AG20443 (cell line): Measurements from ENCODE around the gene ACVR1.
"Not testable (repeated sequence)": the region's sequence is repeated elsewhere in the genome, so short reads cannot be mapped to it uniquely, and the experiment has no call there.

Experiments
- DNase-seq: peaks from one replicate; pipeline ENCODE4 v3.0.0; 2012; ENCODE audit warnings: low spot score, mixed read lengths

ACVR1 gene

DNA sequence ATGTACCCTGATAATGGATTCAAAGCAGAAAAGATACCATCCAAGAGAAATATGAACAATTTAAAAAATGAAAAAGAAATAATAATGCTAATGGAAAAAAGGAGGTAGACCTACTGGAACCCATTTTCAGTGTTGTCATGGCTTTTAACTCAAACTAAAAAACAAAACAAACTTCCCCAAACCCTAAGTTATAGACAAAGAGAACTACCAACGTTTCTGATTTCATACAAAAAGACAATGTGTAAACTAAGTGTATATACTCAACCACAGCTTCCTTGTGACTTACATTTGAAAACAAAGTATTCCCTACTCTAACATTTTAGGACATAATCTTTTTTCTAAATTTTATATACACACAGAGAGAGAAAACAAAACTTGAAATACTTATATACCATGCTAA is 45.9 kb downstream of the ACVR1 start:
- no peak for DNase-seq

DNA sequence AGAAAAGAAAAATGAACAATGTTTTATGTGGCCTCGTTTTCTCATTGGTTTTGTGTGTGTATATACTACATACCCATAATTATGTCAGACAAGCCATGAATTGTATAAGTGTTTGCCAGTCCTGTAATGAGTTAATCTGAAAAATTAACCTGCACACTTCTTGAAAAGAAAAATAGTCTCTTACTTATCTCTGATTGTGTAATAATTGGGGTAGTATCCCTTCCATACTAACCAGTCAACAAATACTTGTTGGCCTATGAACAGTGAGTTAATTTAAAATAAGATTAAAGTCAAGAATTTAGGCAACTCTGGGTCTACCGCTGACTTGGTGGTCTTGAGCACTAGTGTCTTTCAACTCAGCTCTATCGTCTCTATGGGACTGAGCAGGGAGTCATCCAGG is 48.8 kb downstream of the ACVR1 start:
- DNase-seq = no peak

DNA sequence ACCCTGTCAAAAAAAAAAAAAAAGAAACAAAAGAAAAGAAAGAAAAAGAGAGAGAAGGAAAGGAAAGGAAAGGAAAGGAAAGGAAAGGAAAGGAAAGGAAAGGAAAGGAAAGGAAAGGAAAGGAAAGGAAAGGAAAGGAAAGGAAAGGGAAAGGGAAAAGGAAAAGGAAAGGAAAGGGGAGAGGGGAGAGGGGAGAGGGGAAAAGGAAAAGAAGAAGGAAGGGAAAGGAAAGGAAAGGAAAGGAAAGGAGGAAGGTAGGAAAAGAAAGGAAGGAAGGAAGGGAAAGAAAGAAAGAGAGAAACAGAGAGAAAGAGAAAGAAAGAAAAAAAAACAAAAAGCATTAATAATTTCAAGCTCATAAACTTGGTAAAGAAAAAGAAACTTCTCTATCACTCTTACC is 49.5 kb downstream of the ACVR1 start:
- DNase-seq = not testable (repeated sequence)

DNA sequence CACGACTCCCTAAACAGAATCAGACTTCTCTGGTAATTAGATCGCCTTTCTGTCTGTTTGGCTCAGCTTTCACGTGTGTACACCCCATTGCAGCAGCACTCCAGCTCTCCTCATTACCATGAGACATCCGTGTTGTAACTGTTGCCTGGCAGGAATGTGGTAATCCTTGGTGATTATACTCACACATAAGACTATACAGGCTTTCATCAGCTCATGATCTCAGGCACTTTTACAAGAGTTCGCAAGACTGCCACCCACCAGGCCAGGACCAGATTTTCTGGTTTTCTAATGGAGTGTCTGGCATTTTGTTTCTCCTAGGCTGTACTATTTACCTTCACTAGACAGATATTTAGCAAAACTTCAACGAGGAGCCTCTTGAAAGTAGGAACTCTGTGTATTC is 50.2 kb downstream of the ACVR1 start:
- DNase-seq = peak; percentile 68

DNA sequence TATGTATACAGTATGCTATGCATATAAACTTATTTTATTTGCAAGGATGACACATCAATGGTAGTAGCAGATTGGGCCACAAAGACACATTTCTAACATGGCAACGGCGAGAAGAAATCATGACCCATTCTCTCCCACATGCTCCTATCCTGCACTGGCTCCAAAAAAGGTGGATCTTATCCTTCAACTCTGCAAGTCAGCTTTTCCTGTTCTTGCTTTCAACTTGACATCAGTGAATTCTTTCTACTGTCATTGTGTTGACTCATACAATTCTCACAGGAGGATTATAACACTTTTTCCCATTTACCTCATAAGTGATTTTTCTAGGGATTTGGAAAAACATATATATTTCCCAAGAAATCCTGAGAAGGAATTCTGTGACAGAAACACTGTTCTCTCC is 53.1 kb downstream of the ACVR1 start:
- peak; percentile 13 for DNase-seq

DNA sequence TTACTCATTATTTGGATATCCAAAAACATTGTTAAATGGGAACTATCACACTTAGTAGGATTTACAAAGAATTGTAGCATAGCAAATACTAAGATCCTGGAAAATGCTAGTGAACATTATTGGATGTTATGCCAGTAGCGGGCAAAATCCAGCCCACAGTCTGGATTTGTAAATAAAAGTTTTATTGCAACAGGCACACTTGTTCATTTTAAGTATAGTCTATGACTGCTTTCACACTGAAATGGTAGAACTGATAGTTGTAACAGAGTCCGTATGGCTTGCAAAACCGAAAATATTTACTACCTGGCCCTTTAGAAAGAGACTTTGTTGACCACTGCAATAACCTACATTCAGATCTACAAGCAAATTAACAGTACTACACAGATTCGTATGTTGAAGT is 53.6 kb downstream of the ACVR1 start:
- DNase-seq = no peak

DNA sequence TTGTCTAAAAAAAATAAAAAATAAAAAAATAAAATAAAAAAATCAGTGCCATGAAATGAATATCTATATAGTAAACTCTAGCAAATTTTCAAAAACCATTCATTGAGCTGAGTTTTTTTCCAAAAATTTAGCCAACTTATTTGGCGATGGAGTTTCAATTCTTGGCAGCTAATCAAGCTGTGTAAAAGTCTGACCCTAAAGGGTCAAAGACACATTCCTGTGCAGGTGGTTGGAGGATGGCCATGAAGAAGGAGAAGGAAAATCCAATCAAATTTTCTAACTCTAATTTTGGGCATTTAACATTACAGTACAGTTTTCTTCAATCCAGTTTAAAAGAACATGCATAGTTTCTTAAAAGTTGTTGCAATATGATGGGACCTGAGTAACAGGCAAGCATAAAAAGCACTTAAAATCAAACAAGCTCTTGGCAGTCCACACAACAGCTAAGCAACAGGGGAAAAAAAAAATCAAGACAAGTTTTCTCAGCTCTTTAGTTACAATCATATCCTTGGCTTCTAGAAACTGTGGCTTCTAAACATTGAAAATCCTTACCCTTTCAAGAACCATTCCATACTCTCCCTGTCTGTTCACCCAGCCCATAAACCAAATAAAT is 54.5 kb downstream of the ACVR1 start:
- DNase-seq = no peak

DNA sequence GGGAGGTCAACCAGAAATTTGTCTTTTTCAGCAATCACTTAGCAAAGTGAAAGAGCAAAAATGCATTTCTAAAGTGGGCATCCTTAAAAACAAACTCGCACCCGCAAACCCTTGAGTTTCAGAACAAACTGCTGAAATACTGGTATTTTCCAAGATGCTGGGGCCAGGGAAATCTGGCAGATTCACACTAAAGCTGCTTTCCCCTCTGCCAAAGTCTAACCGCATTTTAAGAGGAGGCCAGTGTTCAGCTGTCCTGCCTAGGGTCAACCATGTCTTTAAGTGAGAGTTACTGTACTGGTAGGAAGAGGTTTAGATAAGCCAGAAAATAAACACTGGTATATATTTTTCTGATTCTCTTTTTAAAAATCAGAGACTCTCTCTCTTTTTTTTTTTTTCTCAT is 55.9 kb downstream of the ACVR1 start:
- DNase-seq = peak; percentile 46

DNA sequence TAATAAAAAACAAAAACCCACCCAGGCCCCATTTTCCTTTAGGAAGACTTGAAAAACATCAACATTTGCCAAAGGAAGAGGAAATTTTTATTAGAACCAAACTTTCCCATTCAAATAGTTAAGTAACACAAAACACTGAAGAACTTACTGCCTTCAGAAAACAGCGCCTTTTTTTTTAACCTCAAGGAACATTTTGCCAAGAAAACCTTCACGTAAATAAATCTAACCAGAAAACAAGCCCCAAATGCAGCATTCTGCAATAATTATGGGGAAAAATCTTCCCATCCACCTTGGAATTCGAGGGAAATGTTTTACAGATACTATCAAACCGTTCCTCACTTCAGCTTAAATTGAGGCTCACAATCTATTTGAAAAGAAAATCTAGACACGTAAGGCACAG is 56.4 kb downstream of the ACVR1 start:
- no peak for DNase-seq

DNA sequence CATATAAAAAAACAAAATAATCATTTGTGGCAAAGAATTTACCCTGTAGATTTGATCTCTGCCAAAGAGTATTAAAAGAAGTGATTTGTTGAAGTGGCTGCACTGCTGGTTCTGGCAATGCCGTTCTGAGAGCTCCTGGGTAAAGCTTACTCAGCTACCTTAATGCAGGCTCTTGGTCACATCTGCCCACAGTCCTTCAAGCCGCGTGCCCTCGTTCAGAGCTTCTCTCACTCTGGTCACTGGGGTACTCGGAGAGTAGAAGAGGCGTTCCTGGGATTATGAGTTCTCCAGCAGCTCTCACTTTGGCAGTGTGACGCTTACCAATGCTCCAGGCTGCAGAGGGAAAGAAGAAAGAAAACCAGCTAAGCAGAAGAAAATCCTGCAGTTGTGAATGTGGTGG is 57.9 kb downstream of the ACVR1 start:
- DNase-seq = no peak

DNA sequence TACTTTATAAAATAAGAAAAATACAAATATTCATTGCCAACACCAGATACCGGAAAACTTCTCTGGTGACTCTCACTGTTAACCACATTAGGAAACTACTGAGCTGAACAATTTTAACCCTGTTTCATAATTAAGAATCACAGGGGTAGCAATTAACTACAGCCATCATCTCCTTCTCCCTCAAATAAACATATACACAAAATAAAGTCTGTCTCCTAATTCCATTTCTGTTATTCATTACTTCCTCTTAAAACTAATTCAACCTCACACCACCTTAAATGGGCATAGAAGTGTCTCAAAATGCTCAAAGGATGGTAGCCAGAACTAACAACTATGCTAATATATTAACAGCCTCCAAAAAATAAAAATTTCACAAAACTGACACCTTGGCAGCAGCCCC is 60.7 kb downstream of the ACVR1 start:
- DNase-seq = no peak

DNA sequence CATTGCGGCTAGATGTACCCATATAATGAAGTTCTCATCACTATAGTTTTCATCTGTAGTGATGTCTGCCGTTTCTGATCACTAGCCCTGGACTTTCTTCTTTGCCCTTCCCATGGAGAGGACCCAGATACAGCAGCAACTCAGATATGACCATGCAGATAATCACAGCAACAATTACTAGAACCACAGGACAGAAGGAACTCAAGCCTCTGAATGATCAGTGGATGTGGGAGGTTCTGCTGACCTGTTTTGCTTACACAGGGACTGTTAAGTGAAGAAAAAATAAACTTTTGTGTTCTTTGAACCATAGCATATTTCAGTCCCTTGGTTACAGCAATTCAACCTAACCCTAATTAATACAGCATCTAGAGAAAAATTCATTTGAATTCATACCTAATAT is 62.7 kb downstream of the ACVR1 start:
- DNase-seq = no peak

DNA sequence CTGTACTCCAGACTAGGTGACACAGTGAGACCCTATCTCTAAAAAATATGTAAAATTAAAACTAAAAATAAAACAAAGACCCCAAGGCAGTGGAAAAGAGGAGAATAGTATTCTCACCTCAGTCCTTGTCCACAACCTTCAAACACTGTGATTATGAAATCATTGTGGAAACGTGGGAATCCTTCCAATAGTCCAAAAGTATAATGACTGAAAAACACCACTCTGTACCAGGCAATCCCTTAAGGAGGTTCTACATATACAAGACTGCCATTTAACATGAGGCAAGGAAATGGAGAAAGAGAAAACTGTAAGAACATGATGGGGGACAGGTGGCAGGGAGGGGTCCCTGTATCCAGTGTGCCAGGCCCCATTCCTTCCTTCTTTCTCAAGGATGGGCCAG is 66.1 kb downstream of the ACVR1 start:
- no peak for DNase-seq

DNA sequence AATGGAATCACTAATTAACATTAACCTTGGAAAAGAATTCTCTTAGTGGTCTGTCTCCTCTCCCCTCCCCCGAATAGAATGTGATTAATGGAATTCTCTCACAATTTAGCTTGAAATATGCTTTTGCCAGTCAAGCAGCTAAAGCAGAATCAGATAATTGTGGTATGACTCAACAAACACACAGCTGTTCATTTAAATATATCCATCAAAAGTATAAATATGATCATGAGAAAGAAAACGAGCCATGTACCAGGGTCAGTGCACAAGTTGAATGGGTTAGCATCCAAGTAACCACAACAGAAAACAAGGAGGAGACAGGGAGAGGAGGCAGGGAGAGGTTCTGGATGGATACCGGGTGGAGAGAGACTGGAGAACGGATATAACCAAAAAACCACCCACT is 66.9 kb downstream of the ACVR1 start:
- peak; percentile 20 for DNase-seq

DNA sequence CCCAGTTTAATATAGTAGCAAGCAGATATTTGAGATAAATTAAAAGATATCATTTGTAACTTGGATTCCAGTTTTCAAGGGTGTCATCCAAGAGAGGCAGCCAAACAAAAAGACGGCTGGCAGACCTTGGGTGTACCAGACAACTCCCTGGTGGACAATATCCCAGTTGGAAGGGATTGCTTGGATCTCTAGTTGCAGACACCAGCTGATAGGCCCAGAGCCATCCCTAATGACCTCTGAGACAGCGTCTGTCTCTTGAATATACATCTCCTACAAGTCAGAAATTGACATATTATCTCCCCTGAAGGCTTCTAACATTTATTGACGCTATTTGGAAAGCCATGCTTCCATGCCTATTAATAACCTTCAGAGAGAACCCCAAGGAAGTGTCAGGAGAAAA is 67.7 kb downstream of the ACVR1 start:
- DNase-seq = no peak

DNA sequence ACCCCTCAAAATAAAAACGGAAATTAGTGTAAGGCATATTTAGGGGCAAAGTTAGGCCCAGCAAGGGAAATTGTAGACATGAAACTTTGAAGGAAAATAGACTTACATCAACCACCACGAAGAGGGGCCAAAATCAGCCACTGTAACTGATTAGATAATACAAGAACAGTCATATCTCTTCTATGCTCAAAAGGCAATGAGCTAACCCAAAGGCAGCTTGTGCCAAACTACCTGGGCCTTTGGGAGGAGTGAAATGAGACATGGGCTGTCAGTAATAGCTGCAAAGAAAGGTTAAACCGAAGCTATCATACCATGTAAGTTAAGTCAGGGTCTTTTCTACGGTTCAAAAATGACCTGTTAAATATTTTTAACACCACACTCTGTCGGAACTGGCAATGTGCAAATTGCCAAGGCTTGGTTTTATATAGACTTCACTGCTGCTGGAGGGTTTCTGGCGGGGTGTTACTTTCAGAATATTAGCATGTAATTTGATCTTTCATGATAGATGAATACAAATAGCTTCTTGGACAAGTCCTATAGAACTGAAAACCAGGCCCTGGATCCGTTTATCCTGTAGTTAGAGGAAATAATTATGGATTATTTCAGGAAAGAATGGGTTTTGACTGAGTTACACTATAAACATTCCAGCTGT is 69.6 kb downstream of the ACVR1 start:
- DNase-seq = no peak

DNA sequence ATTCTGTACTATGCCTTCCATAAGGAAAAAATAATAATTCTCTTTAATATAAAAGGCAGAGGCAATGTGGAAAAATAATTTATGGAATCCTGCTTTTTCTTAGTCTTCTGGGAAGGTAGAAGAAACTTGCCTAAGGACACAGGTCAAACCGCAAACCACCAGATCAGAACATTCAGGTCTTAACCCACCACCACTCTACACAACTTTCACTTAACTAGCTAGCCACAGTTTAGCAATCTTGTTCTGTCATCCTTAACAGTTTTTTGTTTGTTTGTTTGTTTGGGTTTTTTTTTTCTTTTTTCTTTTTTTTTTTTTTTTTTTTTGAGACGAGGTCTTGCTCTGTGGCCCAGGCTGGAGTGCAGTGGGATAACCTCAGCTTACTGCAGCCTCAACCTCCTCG is 70.6 kb downstream of the ACVR1 start:
- DNase-seq = no peak

DNA sequence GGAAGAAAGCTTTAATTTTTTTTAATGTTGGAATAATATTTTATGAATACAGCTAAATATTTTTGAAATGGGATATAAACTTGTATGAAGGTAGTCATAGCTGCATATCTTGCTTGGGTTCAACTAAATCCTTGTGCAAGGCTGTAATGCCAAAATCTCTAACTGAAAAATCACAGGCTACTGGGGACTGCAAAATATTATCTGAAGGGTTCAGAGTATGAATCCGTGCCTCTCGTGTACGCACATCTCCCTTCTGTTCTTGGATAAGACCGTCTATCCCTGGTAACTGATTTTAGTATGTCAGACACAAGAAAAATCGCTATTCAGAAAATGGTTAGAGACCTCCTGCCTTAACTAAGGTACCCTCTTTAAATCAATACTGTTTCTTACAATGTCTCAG is 71.8 kb downstream of the ACVR1 start:
- DNase-seq = no peak

DNA sequence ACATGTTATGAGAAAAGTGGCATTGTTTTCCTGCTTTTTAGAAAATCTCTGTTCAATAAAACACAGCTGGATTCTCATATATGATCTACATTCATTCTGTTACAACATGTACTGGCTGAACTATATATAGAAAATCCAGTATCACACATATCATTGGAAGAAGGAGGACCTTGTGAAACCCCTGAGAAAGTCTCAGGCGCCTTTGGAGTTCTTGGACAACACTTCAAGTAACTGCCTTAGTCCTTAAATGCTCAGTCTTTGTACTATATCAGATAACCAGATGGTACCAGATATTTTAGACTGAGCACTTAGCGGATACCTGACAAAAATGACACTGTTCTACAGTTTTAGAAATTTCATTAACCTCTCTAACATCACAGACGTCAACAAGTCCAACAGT is 72.2 kb downstream of the ACVR1 start:
- DNase-seq = no peak

DNA sequence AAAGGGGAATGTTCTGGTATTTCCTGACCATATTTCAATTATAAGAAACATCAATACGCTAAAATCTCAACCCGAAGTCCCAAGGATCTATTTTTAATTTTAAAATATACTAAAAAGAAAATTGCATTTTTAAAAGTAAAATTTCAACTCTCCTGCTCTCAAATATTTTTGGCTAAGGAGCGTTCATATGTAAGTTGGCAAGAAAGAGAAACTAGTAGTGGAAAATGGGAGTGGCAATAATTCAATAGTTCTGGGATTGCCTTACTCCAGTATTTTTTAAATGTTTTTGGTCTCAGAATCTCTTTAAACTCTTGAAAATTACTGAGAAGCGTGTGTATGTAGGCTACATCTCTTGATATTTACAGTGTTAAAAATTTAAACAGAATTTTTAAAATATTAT is 72.7 kb downstream of the ACVR1 start:
- DNase-seq = no peak

DNA sequence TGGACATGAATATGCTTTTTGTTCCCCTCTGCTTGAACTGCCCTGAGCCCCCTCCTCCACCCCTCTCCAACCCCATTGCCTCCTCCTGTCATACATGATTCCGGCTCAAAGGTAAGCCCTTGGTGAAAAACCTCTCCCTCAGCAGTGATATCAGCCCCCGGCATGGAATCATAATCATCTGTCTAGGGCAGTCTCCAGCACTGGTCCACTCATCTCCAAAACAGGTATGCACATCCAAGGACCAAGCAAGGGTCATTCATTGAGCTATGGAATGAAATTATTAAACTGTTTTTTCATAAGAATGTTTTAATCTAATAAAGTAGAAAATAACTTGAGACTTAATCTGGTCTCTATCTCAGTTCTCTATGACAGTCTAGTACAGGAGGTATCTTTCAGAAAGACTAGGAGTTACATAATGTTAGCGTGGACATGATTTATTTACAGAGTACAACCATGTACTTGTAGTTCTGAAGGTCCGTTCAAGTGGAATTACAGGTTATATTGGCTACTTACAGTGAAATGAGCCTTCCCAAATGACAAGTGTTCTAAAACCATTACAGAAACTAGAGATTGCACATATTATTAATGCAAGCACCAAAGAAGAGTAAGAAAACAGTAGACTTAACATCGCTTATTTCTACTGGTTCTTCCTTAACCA is 75.2 kb downstream of the ACVR1 start:
- no peak for DNase-seq

DNA sequence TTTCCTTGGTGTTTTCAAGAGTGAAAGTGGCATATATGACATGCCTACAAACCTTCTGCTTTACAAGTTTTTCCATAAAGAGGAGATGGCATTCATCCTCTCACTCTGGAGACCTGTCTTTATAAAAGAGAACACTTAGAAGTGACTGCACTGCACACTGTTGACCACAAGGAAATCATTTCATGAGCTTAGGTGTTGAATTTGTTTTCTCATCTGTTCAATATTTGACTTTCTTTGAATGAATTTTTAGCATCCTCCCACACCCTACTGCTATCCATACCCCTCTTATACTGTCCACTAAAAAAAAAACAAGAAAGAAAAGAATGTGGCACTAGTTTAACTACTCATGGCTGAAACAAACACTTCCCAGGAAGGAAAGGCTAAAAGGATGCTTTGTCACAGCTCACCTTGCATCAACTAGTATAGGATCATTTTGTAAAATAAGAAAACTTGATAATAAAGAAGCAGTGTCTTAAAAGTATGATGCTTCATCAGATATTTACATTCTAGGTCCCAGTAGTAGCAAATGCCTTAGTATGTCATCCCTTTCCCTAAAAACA is 83.0 kb downstream of the ACVR1 start:
- DNase-seq = peak; percentile 15

DNA sequence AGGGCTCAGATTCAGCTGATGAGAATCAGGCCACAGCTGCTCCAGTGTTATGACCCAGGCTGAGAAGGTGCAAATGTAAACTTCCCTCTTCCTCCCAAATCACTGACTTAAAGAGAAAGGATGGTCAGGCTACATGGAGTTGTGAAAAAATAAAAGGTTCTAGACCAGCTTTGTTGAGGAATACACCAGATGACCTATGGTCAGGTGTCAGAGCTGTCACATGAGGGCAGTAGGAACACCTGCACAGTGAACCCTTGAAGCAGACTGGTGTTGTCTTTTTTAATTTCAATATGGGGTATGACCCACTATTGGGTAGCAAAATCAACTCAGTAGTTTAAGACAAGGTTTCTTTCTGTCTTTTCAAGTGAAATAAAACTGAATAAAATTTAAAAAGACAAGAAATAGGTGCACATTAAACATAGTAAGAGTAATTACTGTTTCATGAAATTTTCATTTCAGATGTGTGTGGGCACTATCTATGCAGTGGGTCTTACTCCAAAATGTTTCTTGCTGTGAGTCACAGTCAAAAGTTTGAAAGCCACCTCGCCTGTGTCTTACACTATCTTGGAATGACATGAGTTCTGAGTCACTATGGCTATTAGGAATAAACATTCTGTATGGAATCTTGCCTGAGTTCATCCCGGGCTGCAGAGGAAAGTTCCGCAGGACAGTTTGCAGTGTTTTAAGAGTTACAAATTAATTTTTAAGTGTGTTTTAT is 83.6 kb downstream of the ACVR1 start:
- DNase-seq = peak; percentile 72
